Spleen (tissue), 11 donors: ENCODE data around the gene SREBF2. TPM values are rescaled to one million over a fixed set of nuclear protein-coding genes. Genes with fewer than 3 reads are reported as not detected.

ENCODE experiments used
- DNase-seq: peaks from one replicate; pipeline ENCODE4 v3.0.0-alpha.2; 2020
- H3K27ac ChIP-seq, 8 donors: fragments of 200-600 bp; sonication (generic) in 7 of 8; 1 replicate in 4 of 8; 2 replicates in 4 of 8; pipeline versions ENCODE4 v1.5.0 to v1.8.0; 2016 to 2021; ENCODE audit warnings: inconsistent platforms in 4 of 8, mild to moderate bottlenecking in 4 of 8, moderate library complexity in 1 of 8
- H3K27me3 ChIP-seq, 7 donors: fragments of 200-600 bp; sonication (generic) in 6 of 7; replicated peaks in 1 of 7; 1 replicate in 4 of 7; 2 replicates in 3 of 7; pipeline versions ENCODE4 v1.5.0 to v1.8.0; 2016 to 2021; ENCODE audit warnings: inconsistent platforms in 3 of 7, mild to moderate bottlenecking in 1 of 7
- H3K36me3 ChIP-seq, 6 donors: fragments of 200-600 bp; sonication (generic) in 5 of 6; 1 replicate in 4 of 6; 2 replicates in 2 of 6; pipeline versions ENCODE4 v1.5.0 to v1.8.0; 2016 to 2021; ENCODE audit warnings: inconsistent platforms in 2 of 6
- H3K4me1 ChIP-seq, 6 donors: fragments of 200-600 bp; sonication (generic) in 5 of 6; 1 replicate in 3 of 6; 2 replicates in 3 of 6; pipeline versions ENCODE4 v1.5.0 to v1.8.0; 2016 to 2021; ENCODE audit warnings: inconsistent platforms in 3 of 6
- H3K4me3 ChIP-seq, 8 donors: fragments of 200-600 bp; sonication (generic) in 7 of 8; 1 replicate in 4 of 8; 2 replicates in 4 of 8; pipeline versions ENCODE4 v1.5.0 to v1.8.0; 2016 to 2021; ENCODE audit warnings: inconsistent platforms in 4 of 8, mild to moderate bottlenecking in 4 of 8, moderate library complexity in 2 of 8
- H3K9me3 ChIP-seq, 8 donors: fragments of 200-600 bp; sonication (generic) in 7 of 8; 1 replicate in 4 of 8; 2 replicates in 4 of 8; pipeline versions ENCODE4 v1.5.0 to v1.8.0; 2016 to 2021; ENCODE audit warnings: inconsistent platforms in 4 of 8
- CTCF ChIP-seq, 11 experiments: fragments of 200-600 bp in 7 of 11; fragments of 450-650 bp in 4 of 11; sonication (generic) in 4 of 11; IDR thresholded peaks in 8 of 11; conservative IDR thresholded peaks in 3 of 11; 1 replicate in 7 of 11; 2 replicates in 4 of 11; pipeline versions ENCODE4 v1.4.0 to v1.8.0; 2016 to 2021; ENCODE audit warnings: antibody characterized with exemption in 11 of 11, inconsistent platforms in 4 of 11, mild to moderate bottlenecking in 1 of 11
- POLR2A ChIP-seq, 3 donors: fragments of 450-650 bp; IDR thresholded peaks; one replicate each; pipeline ENCODE4 v1.5.1; 2017; ENCODE audit warnings: antibody characterized with exemption in 3 of 3, mild to moderate bottlenecking in 1 of 3
- POLR2AphosphoS5 ChIP-seq, 3 donors: sonication (generic); formaldehyde crosslinking; IDR thresholded peaks; one replicate each; pipeline ENCODE4 v1.5.1; 2017; ENCODE audit warnings: antibody characterized with exemption in 3 of 3
- WGBS, 5 donors: extraction: QIAGEN DNeasy Blood & Tissue Kit in 3 of 5; methylation state at CpG; one replicate each; pipeline versions ENCODE4 v1.1.5 to v1.1.7; 2013 to 2018; 5-methylcytosine and 5-hydroxymethylcytosine counted together
- intact Hi-C: fragments of 100-400 bp; cut with DNase I; formaldehyde crosslinking; loops from one replicate; pipeline ENCODE4 v1.15.0; 2023; ENCODE audit warnings: low total_unique reads
- polyA plus RNA-seq, 3 donors: library from polyadenylated mRNA; stranded (reverse); fragments of 200-250 nt; gene quantifications; one replicate each; pipeline ENCODE4 v1.2.1, GENCODE V29; 2013
- total RNA-seq, 7 donors: library from RNA; depleted of rRNA in 3 of 7; stranded (reverse); fragments of >200 nt in 3 of 7; fragmentation: NEBNext Ultra II Directional in 4 of 7; extraction: Animal tissue kit (Norgen Biotek cat#: 25700) in 4 of 7; gene quantifications; one replicate each; pipeline versions ENCODE4 v1.1.0 to v1.2.1, GENCODE V29; 2016 to 2021
- donor health status: healthy with polysubstance abuse.
- donor health status: DM: no; HTN: no; CAD: no; lungs with moderate emphysema.
- donor health status: DM: no; HTN: no; CAD: no.
- donor health status: Bipolar disorder and iron deficiency.
- donor health status: healthy.
- donor health status: DM: no; HTN: no; CAD: no.
- donor health status: DM: yes; HTN: yes; CAD: no.

Gene SREBF2
- total and polyA plus RNA-seq, 10 donors = 19.4 to 104 (median 63.3) TPM

DNA sequence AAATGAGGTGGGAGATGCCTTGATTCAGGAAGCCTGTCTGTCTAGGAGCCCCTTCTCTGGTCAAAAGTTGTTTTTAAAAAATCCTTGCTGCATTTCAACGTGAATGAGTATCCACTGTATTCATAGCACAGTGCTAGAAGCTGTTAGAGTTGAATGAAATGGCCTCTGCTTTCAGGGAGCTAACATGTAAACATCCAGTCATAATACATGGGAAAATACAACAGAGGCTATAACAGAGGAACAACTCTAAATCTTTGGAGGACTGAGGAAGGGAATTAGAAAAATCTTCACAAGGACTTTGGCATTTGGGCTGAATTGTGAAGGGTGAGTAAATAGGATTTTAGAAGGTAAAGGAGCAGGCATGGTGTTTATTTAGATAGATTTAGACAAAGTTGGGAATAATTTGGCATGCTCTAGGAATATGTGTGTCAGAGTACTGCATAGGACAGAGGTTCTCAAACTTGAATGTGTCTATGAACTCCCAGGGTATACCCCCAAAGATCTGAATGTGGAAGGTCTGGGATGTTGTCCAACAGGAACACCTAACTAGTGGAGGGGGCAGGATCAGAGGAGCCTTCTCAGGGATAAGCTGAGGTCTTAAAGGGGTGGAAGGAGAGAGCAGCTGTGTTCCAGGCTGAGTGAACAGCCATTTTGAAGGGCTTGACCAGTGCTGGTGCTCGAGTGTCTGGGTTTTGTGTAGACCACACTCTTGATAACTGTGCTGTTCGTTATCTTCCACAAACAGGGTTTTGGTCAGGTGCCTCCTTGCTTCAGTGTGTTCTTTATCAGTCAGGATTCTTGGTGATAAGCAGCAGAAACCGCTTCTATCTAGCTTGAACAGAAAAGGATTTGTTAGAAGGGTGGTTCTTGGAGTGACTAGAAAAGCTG is 12.7 kb downstream of the SREBF2 start:
- Histone ChIP-seq H3K9me3 (no peaks in the 10 kb centered on the region), H3K27me3 (no peaks in the 10 kb centered on the region), H3K36me3 (peaks cover 0 to 24% (median 0%) of the 10 kb centered on the region in 6 donors), H3K4me1 (peaks cover 14 to 94% (median 70%) of the 10 kb centered on the region in 6 donors), H3K4me3 (no peak overlapping the region), H3K27ac (no peak overlapping the region)
- no peak for DNase-seq
- TF ChIP-seq POLR2A (IDR thresholded peaks at IDR 0.05) (no peak), POLR2AphosphoS5 (IDR thresholded peaks at IDR 0.05) (no peak), CTCF (IDR thresholded peaks at IDR 0.05 in 8 of 11, conservative IDR thresholded peaks at IDR 0.05 in 3 of 11) (no peak)
- 60 to 74% (median 66%) methylated on average over 4 of the region's 4 CpGs for WGBS, 5 donors
- intact Hi-C loops = no loop called here

DNA sequence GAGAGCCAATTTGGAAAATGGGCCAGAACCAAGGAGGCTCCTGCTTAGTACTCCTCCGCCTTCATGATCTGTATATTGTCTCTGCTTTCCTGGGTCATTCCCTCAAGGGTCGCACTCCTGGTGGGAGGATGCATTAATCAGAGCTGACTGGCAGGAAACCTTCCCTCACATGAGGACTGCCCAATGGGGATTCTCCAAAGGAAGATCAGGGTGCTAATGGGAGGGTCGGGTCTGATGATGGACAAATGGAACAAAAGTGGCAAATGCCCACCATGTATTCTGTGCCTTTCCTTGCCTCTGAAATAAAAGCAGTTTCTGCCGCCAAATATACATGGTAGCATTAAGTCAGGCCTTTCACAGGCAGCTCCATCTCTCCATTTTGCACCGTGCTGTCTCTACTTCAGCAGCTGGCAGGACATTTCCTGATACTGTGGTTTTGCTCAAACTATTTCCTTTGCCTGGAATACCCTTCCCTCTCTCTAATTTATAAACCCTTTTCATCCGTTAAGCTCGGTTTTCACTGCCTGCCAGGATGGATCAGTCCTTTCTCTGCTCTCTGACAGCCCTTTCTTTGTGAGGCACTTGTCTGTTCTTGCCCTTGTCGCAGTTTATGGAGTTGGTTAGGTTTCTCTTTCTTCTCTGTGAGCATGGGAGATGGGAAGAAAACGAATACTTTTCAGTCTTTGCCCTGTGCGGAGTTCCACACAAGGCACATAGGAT is 13.5 kb downstream of the SREBF2 start:
- Histone ChIP-seq H3K27ac (peak overlapping the region in 1 of 8 donors; percentile 17), H3K27me3 (no peaks in the 10 kb centered on the region), H3K4me1 (peaks cover 14 to 86% (median 66%) of the 10 kb centered on the region in 6 donors), H3K36me3 (peaks cover 0 to 21% (median 0%) of the 10 kb centered on the region in 6 donors), H3K9me3 (no peaks in the 10 kb centered on the region), H3K4me3 (no peak overlapping the region)
- DNase-seq = no peak
- WGBS, 5 donors = 62 to 72% (median 70%) methylated on average over 10 of the region's 10 CpGs
- intact Hi-C loops = no loop called here
- no peak for TF ChIP-seq POLR2AphosphoS5 (IDR thresholded peaks at IDR 0.05)
- TF ChIP-seq CTCF (IDR thresholded peaks at IDR 0.05 in 8 of 11, conservative IDR thresholded peaks at IDR 0.05 in 3 of 11) = no peak
- TF ChIP-seq POLR2A (IDR thresholded peaks at IDR 0.05) = no peak

DNA sequence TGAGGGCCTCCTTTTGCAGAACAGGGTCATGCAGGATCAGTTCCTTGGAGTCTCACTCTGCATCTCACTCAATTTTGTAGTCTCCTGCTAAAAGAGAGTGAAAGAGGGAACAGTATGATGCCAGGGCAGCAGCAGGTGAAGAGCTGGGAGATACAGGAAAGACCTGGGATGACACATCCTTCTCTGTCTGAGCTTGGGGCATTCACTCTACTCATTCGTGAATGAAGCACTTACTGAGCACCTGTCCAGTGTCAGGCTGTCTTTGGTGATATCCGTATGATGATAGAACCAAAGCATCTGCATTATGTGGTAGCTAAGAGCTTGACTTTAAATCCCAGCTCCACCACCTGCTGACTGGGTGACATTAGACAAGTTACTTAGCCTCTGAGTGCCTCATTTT is 14.4 kb downstream of the SREBF2 start:
- intact Hi-C loops = no loop called here

More for the DNA sequence above, 14.4 kb downstream of the SREBF2 start:
- TF ChIP-seq POLR2AphosphoS5 (IDR thresholded peaks at IDR 0.05) (no peak), CTCF (IDR thresholded peaks at IDR 0.05 in 8 of 11, conservative IDR thresholded peaks at IDR 0.05 in 3 of 11) (no peak), POLR2A (IDR thresholded peaks at IDR 0.05) (no peak)
- 69 to 84% (median 74%) methylated on average over 2 of the region's 2 CpGs for WGBS, 5 donors
- Histone ChIP-seq H3K27me3 (no peaks in the 10 kb centered on the region), H3K27ac (no peak overlapping the region), H3K4me3 (no peak overlapping the region), H3K36me3 (peaks cover 0 to 21% (median 0%) of the 10 kb centered on the region in 6 donors), H3K9me3 (no peaks in the 10 kb centered on the region), H3K4me1 (peaks cover 14 to 80% (median 62%) of the 10 kb centered on the region in 6 donors)
- DNase-seq = no peak
